Caco-2 (cell line): ENCODE results near the gene GHRH. TPM values are rescaled to one million over a fixed set of nuclear protein-coding genes. Genes with fewer than 3 reads are reported as not detected.

ENCODE experiments used
- BruUV-seq: library from RNA; stranded (reverse); fragments of 400-500 nt; replicated peaks from 2 replicates; lab custom pipeline; 2021; lab: Mats Ljungman, UMichigan
- CTCF ChIA-PET: fragments of 300-600 bp; sonication (Branson Sonifier 250); formaldehyde crosslinking; loops from one replicate; lab custom pipeline; 2022; ENCODE audit warnings: antibody characterized with exemption; lab: Charles Lee
- POLR2A ChIA-PET: fragments of 300-600 bp; sonication (Branson Sonifier 250); formaldehyde crosslinking; loops from one replicate; lab custom pipeline; 2022; ENCODE audit warnings: antibody characterized with exemption; lab: Charles Lee
- DNase-seq, 2 experiments: peaks; one replicate each; pipeline versions ENCODE4 v3.0.0 to v3.0.0-alpha.2; 2020 to 2022
- H3K27me3 ChIP-seq: replicated peaks from 2 replicates; pipeline ENCODE4 v1.6.0; 2011; ENCODE audit warnings: low read length; ENCODE audit not compliant: control insufficient read depth, insufficient read depth
- H3K36me3 ChIP-seq: 2 replicates; pipeline ENCODE4 v1.5.1; 2011; ENCODE audit warnings: low read length; ENCODE audit not compliant: control insufficient read depth, insufficient read depth
- H3K4me1 ChIP-seq: fragments of 250-450 bp; sonication (Bioruptor Pico); 2 replicates; pipeline ENCODE4 v1.5.1; 2020; ENCODE audit warnings: mild to moderate bottlenecking
- H3K4me3 ChIP-seq: 2 replicates; pipeline ENCODE4 v1.5.1; 2011; ENCODE audit warnings: low read depth, mild to moderate bottlenecking, control low read depth, low read length
- H3K9me3 ChIP-seq: fragments of 250-450 bp; sonication (Bioruptor Pico); 2 replicates; pipeline ENCODE4 v1.5.1; 2020; ENCODE audit warnings: mild to moderate bottlenecking, moderate library complexity
- H3K27ac Mint-ChIP-seq: one replicate; pipeline ENCODE4 v1.8.0; 2022; ENCODE audit warnings: mixed read lengths; ENCODE audit not compliant: unreplicated experiment
- H3K27me3 Mint-ChIP-seq: one replicate; pipeline ENCODE4 v1.8.0; 2022; ENCODE audit warnings: mixed read lengths; ENCODE audit not compliant: insufficient read depth, unreplicated experiment
- H3K36me3 Mint-ChIP-seq: one replicate; pipeline ENCODE4 v1.8.0; 2022; ENCODE audit warnings: mild to moderate bottlenecking, mixed read lengths; ENCODE audit not compliant: insufficient read depth, unreplicated experiment
- H3K4me1 Mint-ChIP-seq: one replicate; pipeline ENCODE4 v1.8.0; 2022; ENCODE audit warnings: low read depth, mixed read lengths; ENCODE audit not compliant: unreplicated experiment
- H3K4me3 Mint-ChIP-seq: one replicate; pipeline ENCODE4 v1.8.0; 2022; ENCODE audit warnings: mild to moderate bottlenecking, moderate library complexity, mixed read lengths; ENCODE audit not compliant: unreplicated experiment
- H3K9me3 Mint-ChIP-seq: one replicate; pipeline ENCODE4 v1.8.0; 2022; ENCODE audit warnings: mixed read lengths; ENCODE audit not compliant: unreplicated experiment
- intact Hi-C: fragments of 100-400 bp; cut with micrococcal nuclease; formaldehyde crosslinking; loops from one replicate; pipeline ENCODE4 v1.10.0; 2022; ENCODE audit not compliant: unreplicated experiment
- total RNA-seq: library from RNA; stranded (reverse); gene quantifications from 2 replicates; pipeline ENCODE4 v1.2.3, GENCODE V29; 2022
- TF ChIP-seq, protein P1 (sequence below), 2 experiments: fragments of 200-600 bp in 1 of 2; IDR thresholded peaks; 1 replicate in 1 of 2; 2 replicates in 1 of 2; pipeline versions ENCODE4 v1.5.1 to v1.8.0; 2011 to 2022; ENCODE audit warnings: antibody characterized with exemption in 1 of 2, control low read depth in 1 of 2, inconsistent platforms in 1 of 2, low read depth in 1 of 2, low read length in 1 of 2, mild to moderate bottlenecking in 1 of 2, moderate library complexity in 1 of 2; ENCODE audit not compliant: insufficient read depth in 1 of 2, severe bottlenecking in 1 of 2, unreplicated experiment in 1 of 2

Gene GHRH
- total RNA-seq, 1 experiment from 2014 or later, result not detected

GRCh38 chr20:37223053-37223452, 38.6 kb downstream of the GHRH start:
- no peak overlapping the region for H3K4me3 ChIP-seq
- ChIA-PET CTCF (interaction anchor here (2.0 kb wide), 1 partner anchor 27 kb away, joined by 9 read pairs; no protein-coding TSS in a partner anchor), POLR2A (no interaction called here)
- no peaks in the 10 kb centered on the region for H3K27me3 ChIP-seq
- Mint-ChIP-seq H3K9me3 (no peaks in the 10 kb centered on the region), H3K4me1 (peaks cover 16% of the 10 kb centered on the region), H3K27me3 (no peaks in the 10 kb centered on the region), H3K27ac (peak overlapping the region; percentile 15), H3K4me3 (no peak overlapping the region), H3K36me3 (peaks cover 100% of the 10 kb centered on the region)
- H3K9me3 ChIP-seq, result no peaks in the 10 kb centered on the region
- intact Hi-C loops, result no loop called here
- no peak for DNase-seq
- TF ChIP-seq, protein P1, sequence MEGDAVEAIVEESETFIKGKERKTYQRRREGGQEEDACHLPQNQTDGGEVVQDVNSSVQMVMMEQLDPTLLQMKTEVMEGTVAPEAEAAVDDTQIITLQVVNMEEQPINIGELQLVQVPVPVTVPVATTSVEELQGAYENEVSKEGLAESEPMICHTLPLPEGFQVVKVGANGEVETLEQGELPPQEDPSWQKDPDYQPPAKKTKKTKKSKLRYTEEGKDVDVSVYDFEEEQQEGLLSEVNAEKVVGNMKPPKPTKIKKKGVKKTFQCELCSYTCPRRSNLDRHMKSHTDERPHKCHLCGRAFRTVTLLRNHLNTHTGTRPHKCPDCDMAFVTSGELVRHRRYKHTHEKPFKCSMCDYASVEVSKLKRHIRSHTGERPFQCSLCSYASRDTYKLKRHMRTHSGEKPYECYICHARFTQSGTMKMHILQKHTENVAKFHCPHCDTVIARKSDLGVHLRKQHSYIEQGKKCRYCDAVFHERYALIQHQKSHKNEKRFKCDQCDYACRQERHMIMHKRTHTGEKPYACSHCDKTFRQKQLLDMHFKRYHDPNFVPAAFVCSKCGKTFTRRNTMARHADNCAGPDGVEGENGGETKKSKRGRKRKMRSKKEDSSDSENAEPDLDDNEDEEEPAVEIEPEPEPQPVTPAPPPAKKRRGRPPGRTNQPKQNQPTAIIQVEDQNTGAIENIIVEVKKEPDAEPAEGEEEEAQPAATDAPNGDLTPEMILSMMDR (IDR thresholded peaks at IDR 0.05; ENCODE audit: insufficient read depth in 1 of 2, low read depth in 1 of 2, low read length in 1 of 2, severe bottlenecking in 1 of 2, unreplicated experiment in 1 of 2), result no peak
- no peaks in the 10 kb centered on the region for H3K4me1 ChIP-seq
- no TSS peak for BruUV-seq
- H3K36me3 ChIP-seq, result peaks cover 11% of the 10 kb centered on the region

- no peak for DNase-seq
- Histone ChIP-seq H3K4me3 (no peak overlapping the region), H3K9me3 (no peaks in the 10 kb centered on the region), H3K36me3 (peaks cover 13% of the 10 kb centered on the region), H3K27me3 (no peaks in the 10 kb centered on the region), H3K4me1 (no peaks in the 10 kb centered on the region)
- ChIA-PET CTCF (interaction anchor here (2.0 kb wide), 1 partner anchor 27 kb away, joined by 9 read pairs; no protein-coding TSS in a partner anchor), POLR2A (no interaction called here)
- intact Hi-C loops, result no loop called here
- Mint-ChIP-seq H3K36me3 (peaks cover 100% of the 10 kb centered on the region), H3K4me3 (no peak overlapping the region), H3K27ac (no peak overlapping the region), H3K27me3 (no peaks in the 10 kb centered on the region), H3K4me1 (peaks cover 16% of the 10 kb centered on the region), H3K9me3 (no peaks in the 10 kb centered on the region)
- no TSS peak for BruUV-seq
- TF ChIP-seq, protein P1 (IDR thresholded peaks at IDR 0.05; ENCODE audit: insufficient read depth in 1 of 2, low read depth in 1 of 2, low read length in 1 of 2, severe bottlenecking in 1 of 2, unreplicated experiment in 1 of 2), result no peak
Observed at GRCh38 chr20:37222086-37222485, 39.5 kb downstream of the GHRH start.

DNA sequence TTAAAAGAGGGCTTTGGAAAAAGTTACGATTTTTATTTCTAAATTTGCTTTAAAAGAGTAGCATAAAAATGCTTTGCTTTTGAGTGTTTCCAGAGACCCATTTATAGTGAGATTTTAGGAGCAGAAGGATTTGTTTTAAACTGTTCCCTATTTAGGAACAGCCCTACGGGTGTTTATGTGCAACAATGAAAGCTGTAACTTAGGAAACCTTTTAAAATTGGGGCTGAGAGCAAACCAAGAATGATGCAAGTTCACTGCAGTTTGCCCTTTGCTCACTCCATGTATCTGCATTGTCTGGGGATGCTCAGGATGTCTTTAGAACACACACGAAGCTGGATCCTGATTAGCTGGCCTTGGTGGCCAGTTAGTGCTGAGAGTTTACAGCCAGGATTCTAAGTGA, 40.9 kb downstream of the GHRH start:
- Mint-ChIP-seq H3K4me1 (peaks cover 16% of the 10 kb centered on the region), H3K4me3 (no peak overlapping the region), H3K27ac (peak overlapping the region; percentile 40), H3K36me3 (peaks cover 100% of the 10 kb centered on the region), H3K9me3 (no peaks in the 10 kb centered on the region), H3K27me3 (no peaks in the 10 kb centered on the region)
- Histone ChIP-seq H3K36me3 (peaks cover 11% of the 10 kb centered on the region), H3K4me3 (no peak overlapping the region), H3K27me3 (no peaks in the 10 kb centered on the region), H3K9me3 (no peaks in the 10 kb centered on the region), H3K4me1 (no peaks in the 10 kb centered on the region)
- DNase-seq, result peak in 1 of 2 experiments; percentile 68
- ChIA-PET CTCF (interaction anchor here (0.6 to 1.8 kb wide), 11 partner anchors 9 to 584 kb away, joined by 3 to 17 read pairs (median 3); no protein-coding TSS in a partner anchor), POLR2A (interaction anchor here (0.5 to 0.9 kb wide), 5 partner anchors 21 to 203 kb away, joined by 3 to 7 read pairs (median 3); partner anchors contain the start of genes MANBAL, MROH8 and RPN2)
- intact Hi-C loops, result no loop called here
- BruUV-seq, result no TSS peak
- TF ChIP-seq, protein P1 (IDR thresholded peaks at IDR 0.05; ENCODE audit: insufficient read depth in 1 of 2, low read depth in 1 of 2, low read length in 1 of 2, severe bottlenecking in 1 of 2, unreplicated experiment in 1 of 2), result no peak
